ENCODE measurements around the gene SLC26A1.

DNA sequence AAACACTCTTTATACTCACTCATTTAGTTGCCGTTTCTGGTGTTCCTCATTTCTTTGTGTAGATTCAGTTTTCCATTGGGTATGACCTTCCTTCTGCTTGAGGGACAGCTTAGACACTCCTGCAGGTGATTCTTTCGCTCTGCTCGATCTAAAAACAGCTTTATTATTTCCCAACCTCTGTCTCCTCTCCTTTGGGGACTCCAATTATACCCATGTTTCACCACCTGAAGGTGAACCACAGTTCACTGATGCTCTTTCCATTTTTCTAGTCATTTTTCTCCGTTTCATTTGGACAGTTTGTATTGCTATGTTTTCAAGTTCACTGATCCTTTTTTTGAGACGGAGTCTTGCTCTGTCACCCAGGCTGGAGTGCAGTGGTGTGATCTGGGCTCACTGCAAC is 13.7 kb upstream of the SLC26A1 start:
- TF ChIP-seq POLR2AphosphoS5 (IDR thresholded peaks at IDR 0.05; ENCODE audit: low read depth, low read length) (no peak), TAF1 (IDR thresholded peaks at IDR 0.05; ENCODE audit: borderline replicate concordance, insufficient read depth, low read length) (no peak)
- TF ChIP-seq, protein P1, sequence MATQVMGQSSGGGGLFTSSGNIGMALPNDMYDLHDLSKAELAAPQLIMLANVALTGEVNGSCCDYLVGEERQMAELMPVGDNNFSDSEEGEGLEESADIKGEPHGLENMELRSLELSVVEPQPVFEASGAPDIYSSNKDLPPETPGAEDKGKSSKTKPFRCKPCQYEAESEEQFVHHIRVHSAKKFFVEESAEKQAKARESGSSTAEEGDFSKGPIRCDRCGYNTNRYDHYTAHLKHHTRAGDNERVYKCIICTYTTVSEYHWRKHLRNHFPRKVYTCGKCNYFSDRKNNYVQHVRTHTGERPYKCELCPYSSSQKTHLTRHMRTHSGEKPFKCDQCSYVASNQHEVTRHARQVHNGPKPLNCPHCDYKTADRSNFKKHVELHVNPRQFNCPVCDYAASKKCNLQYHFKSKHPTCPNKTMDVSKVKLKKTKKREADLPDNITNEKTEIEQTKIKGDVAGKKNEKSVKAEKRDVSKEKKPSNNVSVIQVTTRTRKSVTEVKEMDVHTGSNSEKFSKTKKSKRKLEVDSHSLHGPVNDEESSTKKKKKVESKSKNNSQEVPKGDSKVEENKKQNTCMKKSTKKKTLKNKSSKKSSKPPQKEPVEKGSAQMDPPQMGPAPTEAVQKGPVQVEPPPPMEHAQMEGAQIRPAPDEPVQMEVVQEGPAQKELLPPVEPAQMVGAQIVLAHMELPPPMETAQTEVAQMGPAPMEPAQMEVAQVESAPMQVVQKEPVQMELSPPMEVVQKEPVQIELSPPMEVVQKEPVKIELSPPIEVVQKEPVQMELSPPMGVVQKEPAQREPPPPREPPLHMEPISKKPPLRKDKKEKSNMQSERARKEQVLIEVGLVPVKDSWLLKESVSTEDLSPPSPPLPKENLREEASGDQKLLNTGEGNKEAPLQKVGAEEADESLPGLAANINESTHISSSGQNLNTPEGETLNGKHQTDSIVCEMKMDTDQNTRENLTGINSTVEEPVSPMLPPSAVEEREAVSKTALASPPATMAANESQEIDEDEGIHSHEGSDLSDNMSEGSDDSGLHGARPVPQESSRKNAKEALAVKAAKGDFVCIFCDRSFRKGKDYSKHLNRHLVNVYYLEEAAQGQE (IDR thresholded peaks at IDR 0.05; ENCODE audit: insufficient read depth in 1 of 2, low read depth in 2 of 2, low read length in 2 of 2) = no peak

All from PFSK-1 (cell line).